ENCODE measurements around the gene RPAP3.
A peak's percentile ranks its signal among the peaks of the same experiment; 100 is the strongest.

The RPAP3 gene

DNA sequence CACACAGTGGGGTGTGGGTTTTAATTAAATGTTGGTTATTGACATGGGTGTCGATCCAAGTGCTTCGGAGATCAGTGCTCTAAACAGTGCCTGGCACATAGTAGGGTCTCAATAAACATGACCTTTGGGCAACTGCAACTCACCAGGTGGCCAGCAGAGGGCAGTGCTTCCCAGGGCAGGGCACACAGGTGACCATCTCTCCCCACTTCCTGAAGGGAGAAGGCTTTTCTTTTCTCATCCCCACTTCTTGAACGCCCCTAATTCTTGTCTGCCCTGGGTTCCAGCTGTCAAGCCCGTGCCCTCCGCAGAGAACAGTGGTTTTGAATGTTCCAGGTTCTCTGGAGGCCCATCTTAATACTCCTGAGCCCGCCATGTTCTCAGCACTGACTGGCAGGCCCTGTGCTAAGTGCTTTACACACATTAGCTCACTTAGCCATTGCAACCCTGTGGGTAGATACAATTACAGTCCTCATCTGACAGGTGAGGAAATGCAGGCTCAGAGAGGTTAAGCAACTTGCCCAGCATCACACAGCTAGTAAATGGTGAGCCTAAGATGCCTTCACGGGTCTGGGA lies 36.5 kb upstream of the RPAP3 start:
- peak; percentile 49 for DNase-seq (ENCODE audit: low spot score)

GRCh38 chr12:47741340-47741703 lies 35.5 kb upstream of the RPAP3 start:
- peak; percentile 93 for DNase-seq (ENCODE audit: low spot score)

DNA sequence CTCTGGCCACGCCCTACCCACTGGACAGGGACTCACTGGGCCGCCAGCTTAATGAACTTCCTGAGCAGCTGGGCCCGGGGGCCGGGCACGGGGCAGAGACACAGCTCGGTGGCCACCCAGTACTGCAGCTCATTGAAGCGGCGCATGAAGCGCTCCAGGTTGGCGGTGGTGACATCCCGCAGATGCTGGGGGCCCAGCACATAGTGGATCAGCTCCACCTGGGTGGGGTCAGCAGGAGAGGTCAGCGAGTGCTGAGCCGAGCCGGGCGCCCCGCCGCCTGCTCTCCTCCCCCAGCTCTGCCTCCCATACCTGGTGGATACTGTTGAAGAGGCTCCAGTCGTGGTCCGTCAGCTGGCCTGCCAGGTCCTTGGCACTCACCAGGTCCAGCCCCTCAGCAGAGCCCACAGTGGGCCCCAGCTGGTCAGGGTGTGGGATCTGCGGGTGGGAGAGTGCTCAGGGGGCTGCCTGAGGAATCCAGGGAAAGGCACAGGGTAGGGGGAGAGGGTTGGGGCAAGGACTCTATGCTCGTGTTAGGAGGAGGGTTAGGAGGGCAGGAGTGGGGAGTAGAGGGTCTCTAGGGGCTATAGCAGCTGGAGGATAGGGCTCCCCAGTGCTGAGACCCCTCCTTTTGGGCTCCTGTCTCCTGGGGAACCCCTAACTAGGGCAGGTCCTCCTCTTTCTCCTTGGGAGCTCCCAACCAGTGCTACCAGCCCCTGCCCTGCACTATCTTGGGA lies 34.9 kb upstream of the RPAP3 start:
- DNase-seq (ENCODE audit: low spot score) = peak; percentile 74

DNA sequence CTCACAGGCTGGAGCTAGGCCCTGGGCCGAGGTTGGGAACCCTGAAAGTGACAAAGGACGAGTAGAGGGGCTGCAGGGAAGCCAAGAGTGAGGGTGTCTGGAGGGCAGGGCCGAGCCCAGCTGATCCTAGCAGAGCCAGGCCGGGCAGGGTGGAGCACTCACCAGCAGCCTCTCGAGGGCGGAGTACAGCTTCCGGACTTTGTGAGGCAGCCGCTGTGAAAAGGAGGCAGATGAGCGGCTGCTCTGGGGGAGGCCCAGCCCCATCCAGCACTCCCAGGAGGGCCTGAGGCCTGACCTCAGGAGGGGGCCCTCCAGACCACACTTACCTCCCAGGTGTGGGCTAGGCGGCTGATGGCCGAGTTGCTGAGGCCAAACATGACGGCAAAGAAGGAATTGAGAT lies 34.1 kb upstream of the RPAP3 start:
- no peak for DNase-seq (ENCODE audit: low spot score)

- DNase-seq (ENCODE audit: low spot score) = no peak
Measured at GRCh38 chr12:47739297-47739696, 33.5 kb upstream of the RPAP3 start.

DNA sequence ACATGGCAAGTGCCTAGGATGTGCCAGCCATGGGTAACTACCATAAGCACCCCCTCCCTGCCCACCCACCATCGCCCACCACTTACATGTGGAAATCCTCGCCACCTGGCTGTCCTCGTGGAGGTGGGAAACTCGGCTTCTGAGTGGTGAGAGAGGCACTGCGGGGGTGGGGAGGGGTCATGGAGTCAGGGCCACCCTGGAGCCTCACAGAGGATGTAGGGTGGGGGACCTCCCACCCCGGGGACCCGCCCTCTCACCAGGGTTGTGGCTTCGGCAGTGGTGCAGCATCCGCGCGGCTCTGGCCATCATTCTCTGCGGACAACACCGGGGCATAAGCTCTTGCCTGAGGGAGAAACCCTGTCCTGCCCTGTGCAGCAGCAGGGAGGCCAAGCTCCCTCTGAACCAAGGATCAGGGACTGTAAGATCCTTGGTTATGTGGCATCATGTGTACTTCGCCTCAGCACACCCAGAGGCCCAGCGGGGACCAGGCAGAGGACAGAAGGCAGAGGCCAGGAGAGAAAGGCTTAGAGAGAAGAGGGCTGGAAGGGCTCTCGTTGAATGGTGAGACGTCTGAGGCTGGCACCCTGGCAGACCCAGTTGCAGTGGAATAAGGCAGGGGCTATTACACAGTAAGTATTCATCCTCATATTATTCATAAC lies 32.2 kb upstream of the RPAP3 start:
- no peak for DNase-seq (ENCODE audit: low spot score)

GRCh38 chr12:47736877-47737676 lies 31.2 kb upstream of the RPAP3 start:
- DNase-seq (ENCODE audit: low spot score) = no peak

DNA sequence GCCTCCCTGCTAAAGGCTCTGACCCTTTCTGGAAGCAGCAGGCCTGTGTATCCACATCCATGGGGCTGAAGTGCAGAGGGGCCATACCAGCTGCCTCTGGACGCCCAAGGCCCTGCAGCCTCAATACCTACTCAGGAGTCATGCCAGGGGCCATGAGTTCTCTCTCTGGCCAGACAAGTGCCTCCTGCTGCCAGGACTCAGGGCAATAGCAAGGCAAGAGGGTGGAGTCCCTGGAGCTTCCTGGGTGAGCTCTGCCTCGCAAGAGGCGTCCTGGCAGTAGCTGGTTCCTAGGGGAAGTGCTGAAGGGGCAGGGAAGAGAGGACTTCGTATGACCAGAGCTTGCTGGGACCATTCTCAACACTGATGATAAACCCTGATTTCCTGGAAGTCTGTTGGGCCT lies 30.4 kb upstream of the RPAP3 start:
- DNase-seq (ENCODE audit: low spot score) = no peak

DNA sequence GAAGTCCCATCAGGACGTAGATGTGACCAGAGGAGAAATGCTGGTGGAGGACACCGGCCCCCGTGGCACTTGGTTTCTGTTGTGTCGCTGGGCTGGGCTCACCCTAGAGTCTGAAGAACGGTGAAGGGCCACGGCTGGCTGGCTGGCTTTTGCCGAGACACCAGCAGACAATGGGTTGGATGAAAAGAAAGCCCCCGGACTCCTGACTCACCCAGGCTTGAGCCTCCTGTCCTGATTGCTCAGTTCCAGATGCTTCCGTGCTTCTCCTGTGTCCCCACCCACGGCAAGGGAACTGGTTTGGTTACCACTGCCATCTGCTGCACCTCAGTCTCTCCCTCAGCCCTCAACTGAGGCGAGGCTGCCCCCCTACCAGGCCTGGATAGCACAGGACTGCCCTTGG lies 29.8 kb upstream of the RPAP3 start:
- DNase-seq (ENCODE audit: low spot score) = no peak

DNA sequence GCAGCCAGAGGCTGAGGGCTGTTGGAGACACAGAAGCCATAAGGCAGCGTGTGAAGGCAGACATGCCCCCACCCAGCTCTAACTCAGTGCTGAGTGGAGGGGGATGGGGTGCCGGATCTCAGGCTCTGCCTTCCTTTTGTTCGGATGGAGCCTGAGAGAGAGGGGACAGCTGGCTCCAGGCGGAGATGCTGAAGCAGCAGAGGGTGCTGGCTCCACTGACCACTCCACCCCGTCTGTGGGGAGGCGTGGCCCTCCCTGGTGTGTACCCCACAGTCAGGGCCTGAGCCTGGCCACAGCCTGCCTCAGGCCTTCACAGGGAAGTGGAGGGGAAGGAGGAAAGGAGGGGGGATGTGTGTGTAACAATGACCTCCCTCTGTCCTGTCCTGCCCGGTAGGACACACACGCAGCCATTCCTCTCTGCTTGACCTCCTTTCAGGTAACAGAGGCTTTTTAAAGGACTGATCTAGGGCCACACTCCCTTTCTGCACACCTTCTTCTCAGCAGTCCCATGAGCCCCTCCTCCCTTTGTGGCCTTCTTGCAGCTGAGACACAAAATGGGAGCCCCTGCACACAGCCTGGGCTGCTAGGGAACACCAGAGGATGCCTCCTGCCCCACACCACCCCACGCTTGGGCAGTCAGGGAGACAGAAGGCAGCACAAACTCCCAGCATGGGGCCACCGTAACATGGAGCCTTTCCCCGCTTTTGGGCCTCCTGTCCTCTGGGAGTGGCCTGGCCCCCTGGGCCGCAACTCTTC lies 29.1 kb upstream of the RPAP3 start:
- DNase-seq (ENCODE audit: low spot score) = no peak

- no peak for DNase-seq (ENCODE audit: low spot score)
Measured at GRCh38 chr12:47733142-47733541, 27.3 kb upstream of the RPAP3 start.

DNA sequence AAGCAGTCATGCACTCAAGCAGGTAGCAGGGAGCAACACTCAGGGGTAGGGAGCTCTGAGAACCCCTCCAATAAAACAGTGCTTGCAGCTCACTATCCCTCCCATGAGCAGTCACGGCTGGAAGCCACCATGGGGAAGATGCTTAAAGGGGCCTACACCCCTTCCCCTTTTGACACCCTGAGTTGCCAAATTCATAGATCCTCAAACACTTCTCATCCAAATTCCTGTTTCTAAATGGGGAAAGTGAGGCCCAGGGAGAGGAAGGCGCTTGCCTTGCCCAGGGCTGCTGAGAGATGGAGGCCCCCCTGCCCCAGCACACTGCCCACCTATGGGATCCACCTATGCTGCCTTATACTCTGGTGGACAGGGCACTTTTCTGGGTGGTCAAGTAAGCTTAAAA lies 26.7 kb upstream of the RPAP3 start:
- no peak for DNase-seq (ENCODE audit: low spot score)

GRCh38 chr12:47731723-47732122 lies 25.9 kb upstream of the RPAP3 start:
- no peak for DNase-seq (ENCODE audit: low spot score)

DNA sequence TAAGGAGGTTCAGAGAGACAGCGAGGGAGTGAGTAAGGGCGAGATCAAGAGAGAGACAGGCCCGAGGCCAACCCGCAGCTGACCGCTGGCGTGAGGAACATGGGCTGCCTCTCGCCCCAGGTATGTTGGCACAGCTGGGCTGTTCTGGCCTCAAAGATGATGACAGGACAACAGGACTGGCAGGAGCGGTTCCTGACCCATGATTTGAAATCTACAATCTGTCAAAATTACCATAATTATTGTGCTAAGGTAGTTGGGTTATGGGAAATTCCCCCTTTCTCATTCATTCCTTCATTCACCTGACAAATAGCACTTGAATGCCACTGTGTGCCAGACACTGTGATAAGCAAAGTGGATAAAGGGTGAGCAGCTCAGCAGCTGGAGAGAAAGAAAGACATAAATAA lies 24.5 kb upstream of the RPAP3 start:
- DNase-seq (ENCODE audit: low spot score) = no peak

GRCh38 chr12:47729233-47729632 lies 23.4 kb upstream of the RPAP3 start:
- no peak for DNase-seq (ENCODE audit: low spot score)

GRCh38 chr12:47725893-47726292 lies 20.1 kb upstream of the RPAP3 start:
- DNase-seq (ENCODE audit: low spot score) = no peak

GRCh38 chr12:47725091-47725772 lies 19.4 kb upstream of the RPAP3 start, which contains the start of gene ENDOU:
ENDOU (minus strand) TSS chr12:47725490; CDS start chr12:47725413, 77 bp downstream.
- DNase-seq (ENCODE audit: low spot score) = no peak

GRCh38 chr12:47722941-47723631 lies 17.3 kb upstream of the RPAP3 start:
- DNase-seq (ENCODE audit: low spot score) = no peak

GRCh38 chr12:47722136-47722834 lies 16.5 kb upstream of the RPAP3 start:
- no peak for DNase-seq (ENCODE audit: low spot score)

GRCh38 chr12:47721431-47721973 lies 15.7 kb upstream of the RPAP3 start:
- DNase-seq (ENCODE audit: low spot score) = no peak

Measured in SW480 (cell line).